B cell (primary cell): ENCODE measurements around the gene TUBA1C.

ENCODE experiments used
- CTCF ChIP-seq: fragments of 200-600 bp; IDR thresholded peaks from one replicate; pipeline ENCODE4 v1.8.0; 2022; ENCODE audit warnings: antibody characterized with exemption, mild to moderate bottlenecking
- EZH2 ChIP-seq: IDR thresholded peaks from 2 replicates; pipeline ENCODE4 v1.6.1; 2012; ENCODE audit warnings: borderline replicate concordance, low read depth, mild to moderate bottlenecking, moderate library complexity, low read length; ENCODE audit not compliant: insufficient read depth, poor library complexity, severe bottlenecking

GRCh38 chr12:49261721-49262120 lies 3.2 kb upstream of the TUBA1C start:
- TF ChIP-seq CTCF (no peak), EZH2 (no peak)
